Heart left ventricle (tissue), 16 donors: Measurements from ENCODE around the gene LY86. TPM values are rescaled to one million over a fixed set of nuclear protein-coding genes. Genes with fewer than 3 reads are reported as not detected.
A peak's percentile ranks its signal among the peaks of the same experiment; 100 is the strongest.

Source experiments
- ATAC-seq, 4 donors: fragments of 200-7000 bp; cut with Tn5 transposase; one replicate each; pipeline ENCODE4 v1.9.1; 2020 to 2022; ENCODE audit warnings: moderate library complexity in 4 of 4, mild to moderate bottlenecking in 3 of 4, moderate number of reproducible peaks in 1 of 4
- DNase-seq, 5 donors: peaks; one replicate each; pipeline ENCODE4 v3.0.0-alpha.2; 2020
- H3K27ac ChIP-seq, 12 donors: fragments of 200-600 bp; sonication (generic) in 4 of 12; one replicate each; pipeline versions ENCODE4 v1.5.0 to v1.8.0; 2016 to 2022; ENCODE audit warnings: mild to moderate bottlenecking in 2 of 12
- H3K27me3 ChIP-seq, 9 donors: fragments of 200-600 bp; sonication (generic) in 2 of 9; one replicate each; pipeline versions ENCODE4 v1.5.1 to v1.8.0; 2016 to 2022; ENCODE audit warnings: mild to moderate bottlenecking in 3 of 9
- H3K36me3 ChIP-seq, 9 donors: fragments of 200-600 bp; sonication (generic) in 2 of 9; one replicate each; pipeline versions ENCODE4 v1.5.0 to v1.8.0; 2018 to 2022; ENCODE audit warnings: mild to moderate bottlenecking in 2 of 9
- H3K4me1 ChIP-seq, 12 donors: fragments of 200-600 bp; sonication (generic) in 4 of 12; one replicate each; pipeline versions ENCODE4 v1.5.0 to v1.8.0; 2016 to 2022; ENCODE audit warnings: mild to moderate bottlenecking in 3 of 12
- H3K4me3 ChIP-seq, 12 donors: fragments of 200-600 bp; sonication (generic) in 4 of 12; one replicate each; pipeline versions ENCODE4 v1.5.0 to v1.8.0; 2017 to 2022; ENCODE audit warnings: mild to moderate bottlenecking in 9 of 12, moderate library complexity in 4 of 12
- H3K9me3 ChIP-seq, 12 donors: fragments of 200-600 bp; sonication (generic) in 4 of 12; one replicate each; pipeline versions ENCODE4 v1.5.0 to v1.8.0; 2016 to 2022; ENCODE audit warnings: mild to moderate bottlenecking in 1 of 12
- CTCF ChIP-seq, 12 donors: fragments of 200-600 bp; sonication (generic) in 4 of 12; IDR thresholded peaks; one replicate each; pipeline versions ENCODE4 v1.5.0 to v1.8.0; 2018 to 2022; ENCODE audit warnings: antibody characterized with exemption in 12 of 12, mild to moderate bottlenecking in 5 of 12
- POLR2A ChIP-seq, 2 donors: fragments of 450-650 bp; IDR thresholded peaks; one replicate each; pipeline ENCODE4 v1.6.1; 2017; ENCODE audit warnings: antibody characterized with exemption in 2 of 2, mild to moderate bottlenecking in 2 of 2, moderate library complexity in 2 of 2
- WGBS, 4 donors: extraction: QIAGEN DNeasy Blood & Tissue Kit in 2 of 4; methylation state at CpG; one replicate each; pipeline versions ENCODE4 v1.1.5 to v1.1.7; 2013 to 2018; 5-methylcytosine and 5-hydroxymethylcytosine counted together
- intact Hi-C, 10 donors: fragments of 100-400 bp; cut with DNase I; formaldehyde crosslinking; loops; one replicate each; pipeline versions ENCODE4 v1.11.1 to v1.14.2; 2022
- polyA plus RNA-seq, 2 donors: library from polyadenylated mRNA; stranded (reverse); fragments of 200-250 nt; gene quantifications; one replicate each; pipeline ENCODE4 v1.2.3, GENCODE V29; 2013
- total RNA-seq, 9 donors: library from RNA; depleted of rRNA in 2 of 9; stranded (reverse); fragments of >200 nt in 2 of 9; fragmentation: NEBNext Ultra II Directional in 3 of 9; extraction: Animal tissue kit (Norgen Biotek cat#: 25700) in 3 of 9; gene quantifications; one replicate each; pipeline versions ENCODE4 v1.1.0 to v1.2.4, GENCODE V29; 2016 to 2023
- donor health status: ischemic (EF 13 %, LVEDD 7.1; RV severe dilation, severe dysfunction).
- donor health status: healthy with polysubstance abuse.
- donor health status: DM: no; HTN: yes; CAD: no.
- donor health status: DM: no; HTN: no; CAD: no.
- donor health status: ischemic (EF 25% LVEDD 6.9; RV normal size, moderate dysfunction).
- donor health status: ischemic (EF 25% LVEDD 5.7; RV mildly dilated, moderate dysfunction).
- donor health status: healthy.
- donor health status: DM: yes; HTN: yes; CAD: no.
- donor health status: ischemic (EF 35%, LVEDD 5.7; RV mildly dilated, moderate dysfunction).
- donor health status: nonischemic (EF 11% LVEDD 7.7; RV severe dilation, severe dysfunction).
- donor health status: DM: yes; HTN: yes; CAD: no.
- donor health status: PGD.
- donor health status: ischemic (EF 29% LVEDD 5.4; RV normal size, mild dysfunction).
- donor health status: nonischemic (EF 23%, LVEDD 6.1; RV moderate dilation, normal function).

Gene LY86
- total and polyA plus RNA-seq, 11 donors = 0.23 to 13.4 (median 0.75) TPM

- peaks cover 0 to 83% (median 58%) of the 10 kb centered on the region in 12 donors for H3K4me1 ChIP-seq
- ATAC-seq = no peak
These were observed 6.5 kb downstream of the LY86 start for GRCh38 chr6:6595025-6595424.

GRCh38 chr6:6595952-6596351, 7.4 kb downstream of the LY86 start:
- no peak for TF ChIP-seq CTCF (IDR thresholded peaks at IDR 0.05)
- no peak for TF ChIP-seq POLR2A (IDR thresholded peaks at IDR 0.05)
- Histone ChIP-seq H3K27me3 (no peaks in the 10 kb centered on the region), H3K9me3 (no peaks in the 10 kb centered on the region), H3K4me3 (no peak overlapping the region), H3K4me1 (peaks cover 0 to 82% (median 58%) of the 10 kb centered on the region in 12 donors), H3K27ac (peak overlapping the region in 8 of 12 donors; percentile 47 to 87 (median 80)), H3K36me3 (no peaks in the 10 kb centered on the region)
- intact Hi-C loops = loop anchor here in 3 of 10 donors (2.0 to 10.0 kb wide), 4 partner anchors 39 to 61 kb away; no protein-coding TSS in a partner anchor
- DNase-seq (no peak), ATAC-seq (no peak)
- 71 to 78% (median 71%) methylated on average over 3 of the region's 3 CpGs for WGBS, 4 donors

More at GRCh38 chr6:6595025-6595424, 6.5 kb downstream of the LY86 start:
- Histone ChIP-seq H3K27me3 (no peaks in the 10 kb centered on the region), H3K36me3 (no peaks in the 10 kb centered on the region), H3K9me3 (no peaks in the 10 kb centered on the region), H3K4me3 (no peak overlapping the region), H3K27ac (peak overlapping the region in 5 of 12 donors; percentile 79 to 94 (median 86))
- TF ChIP-seq CTCF (IDR thresholded peaks at IDR 0.05) (no peak), POLR2A (IDR thresholded peaks at IDR 0.05) (no peak)
- intact Hi-C loops = loop anchor here in 2 of 10 donors (5.0 to 10.0 kb wide), 3 partner anchors 38 to 62 kb away; no protein-coding TSS in a partner anchor
- WGBS, 4 donors = 90 to 97% (median 91%) methylated on average over 3 of the region's 3 CpGs
- DNase-seq = no peak

GRCh38 chr6:6596529-6597328, 8.2 kb downstream of the LY86 start:
- H3K9me3 ChIP-seq = no peaks in the 10 kb centered on the region
- intact Hi-C loops = loop anchor here in 3 of 10 donors (2.0 to 10.0 kb wide), 4 partner anchors 39 to 61 kb away; no protein-coding TSS in a partner anchor
- peak; percentile 5 to 59 (median 32) for ATAC-seq

More at GRCh38 chr6:6596529-6597328, 8.2 kb downstream of the LY86 start:
- Histone ChIP-seq H3K27me3 (no peaks in the 10 kb centered on the region), H3K4me3 (peak overlapping the region in 2 of 12 donors; percentile 9 to 23), H3K4me1 (peaks cover 0 to 74% (median 57%) of the 10 kb centered on the region in 12 donors), H3K36me3 (no peaks in the 10 kb centered on the region), H3K27ac (peak overlapping the region in 10 of 12 donors; percentile 40 to 87 (median 80))
- 34 to 51% (median 36%) methylated on average over 12 to 14 of the region's 14 CpGs for WGBS, 4 donors
- peak in 2 of 5 donors; percentile 54 to 57 for DNase-seq
- TF ChIP-seq CTCF (IDR thresholded peaks at IDR 0.05) (no peak), POLR2A (IDR thresholded peaks at IDR 0.05) (no peak)
